HG02973 (cell line): ENCODE measurements around the gene RNLS.
"Not testable (repeated sequence)": the region's sequence is repeated elsewhere in the genome, so short reads cannot be mapped to it uniquely, and the experiment has no call there.

Source experiments
- ATAC-seq: cut with Tn5 transposase; IDR thresholded peaks from one replicate; pipeline ENCODE4 v1.9.1; 2021; ENCODE audit warnings: moderate library complexity; ENCODE audit not compliant: unreplicated experiment

Gene RNLS

DNA sequence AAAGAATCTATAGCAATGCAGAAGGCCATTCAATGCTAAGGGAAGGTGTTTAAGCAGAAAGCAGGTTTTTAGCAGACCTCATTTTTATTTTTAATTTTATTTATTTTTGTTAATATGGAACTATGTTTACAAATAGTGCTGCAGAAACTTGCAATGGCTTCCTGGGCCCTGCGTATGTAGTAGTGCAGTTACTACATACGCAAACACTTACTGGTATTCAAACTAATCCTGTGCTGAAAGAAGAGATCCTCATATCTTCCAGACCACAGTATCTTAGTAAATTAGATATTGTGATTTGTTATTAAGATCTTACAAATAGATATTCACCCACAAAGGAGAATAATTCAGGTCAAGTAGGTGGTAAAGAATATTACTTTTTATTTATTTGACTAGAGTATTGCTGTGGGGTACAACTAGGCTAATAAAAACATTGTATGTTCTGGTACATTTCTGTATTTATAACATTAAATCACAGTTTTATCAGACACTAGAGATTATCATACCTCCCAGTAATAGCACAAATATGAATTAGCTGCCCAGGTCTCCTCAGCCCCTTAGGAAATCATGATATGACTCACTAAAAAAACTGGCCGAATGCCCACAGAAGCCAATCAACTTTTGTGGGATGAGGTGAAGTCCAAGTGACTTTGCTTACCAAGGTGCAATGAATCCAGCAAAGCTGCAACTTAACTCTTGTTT, 57.6 kb downstream of the RNLS start:
- no peak for ATAC-seq

DNA sequence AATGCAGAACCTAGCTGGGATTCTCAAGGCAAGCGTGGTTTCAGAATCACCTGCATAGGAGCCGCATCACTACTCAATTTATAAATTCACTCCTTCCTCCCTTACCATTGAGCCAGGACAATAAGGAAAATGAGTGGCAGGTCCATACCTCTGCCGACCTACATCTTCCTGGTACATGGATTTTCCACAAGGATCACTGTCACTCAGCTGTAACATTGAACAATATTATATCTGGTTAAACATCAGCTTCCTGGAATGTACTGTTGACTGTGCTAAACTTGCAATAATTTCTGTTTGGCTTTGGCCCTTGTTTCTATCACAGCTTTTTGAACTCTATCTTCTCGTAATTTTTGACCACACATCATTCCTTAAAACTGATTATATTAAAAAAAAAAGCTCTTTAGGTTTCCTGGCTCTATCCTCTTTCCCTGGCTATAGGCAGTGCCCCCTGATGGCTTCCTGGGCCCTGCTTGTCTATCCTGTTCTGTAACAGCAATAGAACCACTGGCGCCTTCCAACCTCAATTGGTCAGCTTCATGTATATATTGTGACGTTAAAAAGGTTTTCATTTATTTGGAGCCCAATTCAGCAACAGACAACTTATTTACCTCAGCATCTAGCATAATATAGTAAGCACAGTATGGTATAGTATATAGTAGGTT, 59.2 kb downstream of the RNLS start:
- ATAC-seq, result no peak

DNA sequence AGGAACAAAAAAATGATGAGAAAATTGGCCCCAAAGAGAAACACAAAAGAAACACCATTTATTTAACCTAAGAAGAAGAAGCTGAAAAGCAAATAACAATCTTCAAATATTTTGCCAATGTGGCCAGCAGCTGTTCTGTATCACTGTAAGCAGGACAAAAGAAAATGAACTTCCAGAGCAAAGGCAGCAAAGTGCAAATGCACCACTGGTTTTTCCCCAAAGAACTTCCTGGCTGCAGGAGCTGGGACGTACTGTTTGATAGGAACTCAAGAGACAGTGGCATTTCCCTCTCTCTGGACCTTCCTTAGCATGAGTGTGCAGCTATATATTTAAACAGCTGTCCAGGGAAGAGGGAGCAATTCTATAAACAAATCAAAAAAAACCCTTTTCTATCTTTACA, 60.4 kb downstream of the RNLS start:
- ATAC-seq, result no peak

DNA sequence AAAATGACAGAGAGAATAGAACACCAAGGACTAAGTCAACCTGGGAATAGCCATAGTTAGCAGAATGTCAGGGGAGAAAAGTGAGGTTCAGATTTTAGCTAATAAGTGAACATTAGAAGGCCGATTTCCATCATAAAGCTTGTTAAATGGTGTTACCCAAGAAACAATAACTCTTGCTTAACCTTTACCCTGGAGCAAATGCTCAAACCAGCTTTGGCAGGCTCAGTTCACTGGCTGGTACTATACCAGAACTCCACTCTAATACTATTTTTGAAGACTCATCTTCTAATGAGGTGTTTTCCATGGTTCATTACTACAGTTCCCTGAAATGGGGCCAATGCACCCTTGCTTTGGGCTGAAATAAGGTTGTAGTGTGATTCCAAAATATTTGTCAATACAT, 61.3 kb downstream of the RNLS start:
- ATAC-seq, result no peak

DNA sequence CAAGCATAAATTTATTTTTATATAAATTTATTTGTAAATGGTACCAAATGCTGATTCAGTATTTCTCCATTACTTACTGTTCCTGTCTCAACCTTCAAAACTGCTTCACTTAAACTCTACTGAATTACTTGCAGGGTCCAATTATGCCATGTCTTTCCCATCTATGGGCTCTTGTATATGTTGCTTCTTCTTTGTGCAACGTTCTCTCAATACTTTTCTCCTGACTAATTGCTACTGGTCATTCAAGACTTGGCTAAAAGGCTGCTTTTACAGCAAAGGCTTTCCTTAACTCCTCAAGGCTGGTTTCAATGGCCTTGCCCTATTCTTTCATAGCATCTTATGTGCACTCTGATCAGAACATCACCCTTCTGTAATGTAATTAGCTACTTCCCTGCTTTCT, 67.9 kb downstream of the RNLS start:
- no peak for ATAC-seq

DNA sequence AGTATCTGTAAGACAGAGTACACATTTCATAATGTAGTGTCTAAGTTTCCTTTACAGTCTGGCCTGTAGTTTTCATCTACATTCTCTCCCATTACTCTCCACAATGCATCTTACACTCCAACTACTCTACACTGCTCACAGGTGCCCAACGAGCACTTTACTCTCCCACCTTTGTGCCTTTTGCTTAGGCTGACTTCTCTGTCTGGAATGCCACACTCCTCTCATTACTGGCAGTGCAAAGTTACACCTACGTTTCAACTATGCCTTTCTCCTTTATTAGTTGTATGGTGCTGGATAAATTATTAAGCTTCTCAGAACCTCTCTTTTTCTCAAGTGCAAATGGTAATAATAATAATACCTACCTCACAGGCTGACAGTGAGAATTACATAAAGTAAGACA, 70.5 kb downstream of the RNLS start:
- ATAC-seq, result no peak

DNA sequence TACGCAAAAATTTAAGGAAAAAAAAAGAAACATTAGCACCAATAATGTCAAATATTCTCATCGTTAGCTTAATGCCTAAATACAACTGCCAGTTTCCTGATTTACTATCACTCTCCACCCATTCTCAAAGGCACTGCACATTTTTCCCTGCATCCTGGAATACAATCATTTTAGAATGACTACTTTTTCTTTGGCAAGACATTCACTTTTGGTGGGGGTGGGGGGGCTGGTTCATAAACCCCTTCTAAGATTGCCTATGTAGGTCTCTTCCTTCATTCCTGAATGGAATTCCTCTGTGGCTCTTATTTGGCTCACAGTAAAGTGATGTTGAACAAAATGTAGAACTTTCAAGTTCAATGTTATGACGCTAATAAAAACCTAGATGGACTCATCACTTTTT, 74.3 kb downstream of the RNLS start:
- ATAC-seq, result no peak

DNA sequence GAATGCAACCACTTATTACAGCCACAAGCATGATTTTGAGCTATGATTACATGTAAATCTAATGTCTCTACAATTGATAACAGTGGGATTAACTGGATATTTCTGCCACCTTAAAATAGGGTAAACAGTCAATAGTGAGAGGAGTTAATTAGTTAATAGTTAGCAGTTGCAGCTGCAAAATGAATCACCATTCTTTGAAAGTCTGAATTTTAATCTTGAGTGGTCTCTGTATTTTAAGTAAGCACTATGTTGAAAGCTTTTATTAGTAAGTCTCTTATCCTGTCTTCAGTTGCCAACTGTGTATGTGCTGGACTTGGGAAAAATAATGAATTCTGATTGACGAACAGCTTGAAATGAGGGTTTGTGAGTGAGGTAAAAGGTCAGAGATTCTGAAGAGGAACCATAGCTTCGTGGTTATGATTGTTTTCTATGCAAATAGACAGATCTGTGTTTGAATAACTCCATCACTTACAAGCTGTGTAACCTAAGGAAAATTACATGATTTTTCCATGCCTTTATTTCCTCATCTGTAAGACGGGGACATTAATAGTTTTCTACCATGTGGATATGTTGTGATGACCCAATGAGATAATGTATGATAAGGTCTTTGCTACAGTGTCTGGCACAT, 75.2 kb downstream of the RNLS start:
- ATAC-seq, result no peak

DNA sequence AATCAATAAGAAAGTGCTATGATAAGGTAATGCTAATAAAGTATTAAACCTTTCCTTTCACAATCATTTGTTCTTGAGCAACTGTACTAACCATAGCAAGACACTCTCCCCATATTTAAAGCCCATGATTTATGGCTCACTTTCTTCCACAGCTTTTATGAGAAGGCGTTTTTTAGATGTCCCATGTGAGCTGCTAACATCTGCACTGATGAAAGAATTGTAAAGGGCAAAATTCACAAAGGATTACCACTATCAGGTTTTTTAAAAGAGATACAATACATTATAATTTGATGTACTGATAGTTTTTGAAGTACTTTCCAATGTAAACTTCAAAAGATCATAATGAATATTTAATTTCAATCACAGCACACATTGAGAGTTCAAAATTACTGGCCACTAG, 75.7 kb downstream of the RNLS start:
- ATAC-seq, result no peak

DNA sequence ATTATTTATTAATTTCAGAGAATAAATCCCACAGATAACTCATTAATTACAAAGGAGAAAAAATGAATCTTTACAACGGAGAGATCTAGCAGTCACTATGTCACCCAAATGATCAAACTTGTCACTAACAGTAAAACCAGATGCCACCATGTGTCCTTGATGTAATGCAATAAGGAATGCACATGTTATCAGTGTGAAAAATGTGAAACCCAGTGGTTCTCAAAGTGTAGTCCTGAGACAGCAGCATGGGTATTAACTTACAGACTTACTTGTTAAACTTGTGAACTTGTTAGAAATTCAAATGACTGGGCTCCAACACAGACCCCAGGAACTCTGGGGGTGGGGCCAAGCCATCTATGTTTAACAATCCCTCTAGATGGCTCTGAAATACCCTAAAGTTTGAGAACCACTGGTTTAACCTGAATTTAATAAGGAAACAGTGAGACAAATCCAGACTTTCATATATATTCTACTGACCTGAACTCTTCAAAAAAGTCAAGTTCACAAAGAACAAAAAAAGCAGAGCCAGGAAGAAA, 77.4 kb downstream of the RNLS start:
- ATAC-seq, result no peak

DNA sequence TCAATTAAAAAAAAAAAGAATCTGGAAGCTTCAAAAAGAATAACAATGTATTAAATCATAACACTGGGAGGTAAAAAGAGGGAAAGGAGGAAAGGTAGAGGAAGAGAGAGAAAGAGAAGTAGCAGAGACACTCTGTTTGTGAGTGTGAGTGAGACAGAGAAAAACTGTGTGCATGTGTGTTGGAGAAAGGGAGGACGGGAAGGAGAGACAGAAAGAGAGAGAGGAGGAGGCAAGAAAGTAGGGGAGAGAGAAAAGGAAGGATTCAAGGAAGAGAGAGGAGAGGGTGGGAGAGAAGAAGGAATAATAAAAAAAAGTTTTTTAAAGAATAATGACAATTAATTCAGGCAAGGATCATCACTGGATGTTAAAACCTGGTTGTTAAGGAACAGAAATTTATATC, 77.9 kb downstream of the RNLS start:
- no peak for ATAC-seq

DNA sequence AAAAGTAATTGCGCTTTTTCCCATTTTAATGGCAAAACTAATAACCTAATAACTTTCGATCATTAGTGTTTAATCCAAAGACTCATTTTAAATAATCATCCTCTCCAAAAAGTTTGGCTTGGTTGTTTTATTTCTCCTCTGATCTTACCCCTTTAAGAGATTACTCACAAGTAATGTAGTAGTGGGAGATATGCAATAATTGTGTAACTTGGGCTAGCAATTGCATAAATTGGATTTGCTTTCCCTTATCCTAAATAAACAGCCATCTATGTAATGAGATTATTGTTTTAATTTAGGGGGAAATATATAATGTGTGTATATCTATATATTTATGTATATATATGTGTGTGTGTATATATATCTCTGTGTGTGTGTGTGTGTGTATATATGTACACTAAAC, 82.5 kb downstream of the RNLS start:
- no peak for ATAC-seq

DNA sequence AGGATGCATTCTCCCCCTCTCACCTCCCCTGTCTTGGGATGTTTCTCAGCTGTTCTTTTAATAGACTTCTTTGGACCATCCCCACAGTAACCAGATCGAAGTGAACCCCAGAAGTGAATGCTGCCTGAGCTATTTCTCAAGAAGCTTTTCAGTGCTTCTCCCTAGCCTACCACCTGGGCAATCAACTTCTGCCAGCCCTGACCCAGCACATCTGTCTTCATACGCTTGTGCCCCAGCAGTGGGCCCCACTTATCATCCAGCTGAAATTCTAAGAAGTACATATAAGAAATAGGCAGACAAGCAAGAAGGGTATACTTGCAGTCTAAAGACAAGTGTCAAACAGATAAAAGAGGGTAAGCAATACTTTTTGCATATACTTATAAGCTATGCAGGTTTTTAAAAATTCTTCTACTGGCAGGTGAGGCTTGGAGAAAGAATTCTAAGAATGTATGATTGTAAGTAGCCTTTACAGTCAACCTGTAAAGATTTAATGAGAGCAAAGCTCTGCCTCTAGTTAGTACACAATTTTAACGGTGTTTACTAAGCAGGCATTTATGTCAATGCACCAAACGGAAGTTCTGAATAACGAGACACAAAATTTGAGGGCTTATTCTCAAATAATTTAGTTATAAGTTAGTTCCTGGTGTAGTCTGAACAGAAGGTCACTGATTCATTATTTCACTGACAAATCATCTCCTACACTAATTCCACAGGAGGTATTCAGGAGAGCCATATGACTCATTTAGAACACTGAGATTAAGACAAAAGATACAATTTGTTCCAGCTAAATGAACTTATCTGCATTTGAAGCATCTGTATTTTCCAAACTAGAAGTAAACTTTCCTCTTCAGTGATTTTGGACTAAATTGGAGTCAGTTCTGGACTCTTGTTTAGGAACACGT, 83.3 kb downstream of the RNLS start:
- no peak for ATAC-seq

DNA sequence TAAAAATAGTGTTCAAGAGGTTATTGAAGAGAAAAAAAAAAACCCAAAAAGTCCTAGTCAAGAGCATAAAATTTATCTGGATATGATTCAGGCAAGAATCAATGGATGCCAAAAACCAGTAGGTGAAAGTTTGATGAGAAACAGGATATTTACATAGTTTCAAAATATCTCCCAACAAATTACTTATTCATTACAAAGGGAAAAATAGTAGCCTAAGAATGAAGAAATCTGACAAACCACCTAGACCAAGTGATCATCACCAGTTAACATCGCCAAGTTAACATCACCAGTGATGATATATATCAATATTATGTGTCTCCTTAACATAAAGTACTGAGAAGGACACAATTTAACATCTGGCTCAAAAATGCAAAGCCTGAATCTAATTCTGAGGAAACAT, 85.2 kb downstream of the RNLS start:
- ATAC-seq, result no peak

DNA sequence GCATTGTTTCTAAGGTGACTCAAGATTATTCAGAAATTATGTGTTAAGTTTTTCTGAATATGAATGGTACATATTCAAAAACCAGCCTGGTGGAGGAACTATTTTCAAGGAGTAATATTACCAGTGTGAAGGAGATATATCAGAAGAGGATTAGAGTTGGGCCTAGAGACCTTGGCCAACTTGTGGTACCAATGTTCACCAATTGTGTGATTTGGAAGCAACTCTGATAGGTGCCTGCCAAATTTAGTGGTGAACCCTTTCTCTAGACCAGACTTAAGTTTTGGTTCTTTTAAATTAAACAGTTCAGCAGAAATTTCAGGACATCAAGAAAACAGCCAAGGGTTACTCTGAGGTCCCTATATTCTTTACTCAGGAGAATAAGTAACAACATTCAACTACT, 88.6 kb downstream of the RNLS start:
- ATAC-seq, result no peak

DNA sequence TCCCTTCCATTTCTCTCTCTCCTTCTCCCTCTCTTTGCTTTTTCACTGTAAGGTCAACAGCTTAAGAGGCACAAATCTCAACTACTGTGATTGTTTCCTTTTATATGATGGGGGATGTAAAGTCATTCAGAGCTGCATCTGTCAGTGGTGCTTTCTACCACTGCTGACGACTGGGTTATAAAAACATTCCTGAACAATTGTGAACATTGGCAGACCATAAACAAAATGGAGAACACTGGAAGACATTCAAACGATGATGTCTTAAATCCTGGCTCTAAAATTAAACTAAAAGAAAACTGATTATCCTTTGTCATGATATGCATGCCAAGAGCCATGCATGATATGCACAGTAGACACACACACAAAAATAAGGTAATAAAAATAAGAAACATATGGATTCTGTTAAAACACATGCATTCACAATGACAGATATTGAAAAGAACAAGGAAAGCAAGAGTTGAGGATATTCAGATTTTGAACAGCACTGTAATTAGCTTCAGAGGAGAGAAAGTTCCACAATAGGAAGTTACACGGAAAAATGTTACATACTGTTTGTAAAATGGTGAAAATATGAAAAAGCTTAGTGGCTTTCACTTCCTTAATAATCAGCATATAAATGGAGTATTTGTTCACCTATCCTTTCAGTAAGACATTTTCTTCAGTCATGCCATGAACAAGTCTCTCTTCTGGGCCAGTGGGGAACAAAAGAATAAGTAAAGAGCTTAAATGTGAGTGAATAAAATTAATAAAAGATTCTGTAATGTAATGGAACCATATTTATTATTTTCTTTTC, 89.2 kb downstream of the RNLS start:
- ATAC-seq, result no peak

DNA sequence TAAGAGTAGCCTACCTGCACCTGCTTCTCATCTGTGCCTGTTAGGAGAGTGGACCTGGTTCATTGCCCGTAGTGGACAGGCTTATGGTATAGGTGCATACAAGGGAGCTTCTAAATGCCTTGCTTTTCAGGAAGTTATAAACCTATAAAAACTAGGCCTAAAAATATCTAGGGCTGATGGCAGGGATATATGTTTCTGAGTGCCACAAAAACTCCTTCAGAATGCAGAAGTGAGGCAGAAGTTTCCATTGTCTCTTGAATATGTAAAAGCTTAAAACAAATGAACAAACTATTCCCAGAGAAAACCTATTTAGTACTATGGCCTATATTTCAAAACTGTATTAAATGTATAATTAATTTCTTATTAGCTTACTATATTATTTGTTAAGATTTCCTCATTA, 91.8 kb downstream of the RNLS start:
- ATAC-seq, result no peak

DNA sequence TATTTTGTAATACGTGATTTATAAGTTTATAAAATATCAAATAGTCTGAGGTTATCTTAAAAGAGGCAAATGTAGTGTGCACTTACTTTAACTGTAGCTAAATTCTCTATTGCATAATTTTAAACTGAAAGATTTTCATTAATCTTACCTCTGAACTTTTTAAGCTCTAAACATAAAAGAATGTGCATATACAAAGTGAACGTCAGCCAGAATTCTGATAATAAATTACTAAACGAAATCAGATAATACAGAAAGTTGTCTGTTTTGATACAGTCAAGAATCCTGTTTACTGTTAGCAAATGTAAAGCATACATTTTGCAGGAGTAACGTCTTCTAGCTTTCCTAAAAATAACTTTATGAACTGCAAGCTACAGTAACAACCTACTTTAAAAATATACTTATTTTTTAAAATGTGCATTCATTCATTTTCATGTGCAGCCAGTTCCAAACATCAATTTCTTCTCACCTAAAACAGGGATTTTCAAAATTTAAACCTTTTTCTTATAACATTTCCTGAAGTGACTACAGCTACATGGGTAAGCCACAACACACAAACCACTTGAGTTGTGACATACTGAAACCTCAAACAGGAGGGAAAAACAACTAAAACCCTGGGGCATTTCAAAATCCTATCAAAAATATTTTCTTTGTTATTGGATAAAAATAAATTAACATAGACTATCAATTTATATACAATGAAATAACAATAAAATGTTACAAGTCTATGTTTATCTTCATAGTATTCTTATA, 92.7 kb downstream of the RNLS start:
- ATAC-seq, result no peak

DNA sequence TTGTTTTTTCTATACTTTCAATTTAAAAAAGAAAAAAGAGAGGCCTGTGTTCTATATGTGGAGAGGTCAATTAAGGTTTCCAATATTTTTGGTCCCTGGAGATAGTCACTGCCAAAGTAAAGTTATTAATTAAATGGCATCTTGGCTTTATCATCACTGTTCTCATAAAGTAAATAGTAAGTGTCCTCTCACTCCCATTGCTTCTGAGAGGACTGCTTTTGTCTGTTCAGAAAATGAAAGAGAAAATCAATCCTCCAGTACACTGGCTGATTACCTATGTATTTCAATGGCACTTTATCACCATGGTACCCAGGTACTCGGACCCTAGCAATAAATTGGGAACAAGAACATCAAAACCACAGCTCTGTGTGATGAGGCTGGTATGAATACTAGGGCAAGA, 94.0 kb downstream of the RNLS start:
- ATAC-seq, result no peak

DNA sequence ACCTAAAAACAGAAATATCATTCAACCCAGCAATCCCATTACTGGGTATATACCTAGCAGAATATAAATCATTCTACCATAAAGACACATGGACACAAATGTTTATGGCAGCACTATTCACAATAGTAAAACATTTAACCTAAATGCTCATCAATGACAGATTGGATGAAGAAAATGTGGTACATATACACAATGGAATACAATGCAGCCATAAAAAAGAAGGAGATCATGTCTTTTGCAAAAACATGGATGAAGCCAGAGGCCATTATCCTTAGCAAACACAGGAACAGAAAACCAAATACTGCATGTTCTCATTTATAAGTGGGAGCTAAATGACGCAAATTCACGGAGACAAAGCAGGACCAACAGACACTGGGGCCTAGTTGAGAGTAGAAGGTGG, 96.3 kb downstream of the RNLS start:
- ATAC-seq, result not testable (repeated sequence)
